Measurements from ENCODE around the gene PRKCE. TPM values are rescaled to one million over a fixed set of nuclear protein-coding genes. Genes with fewer than 3 reads are reported as not detected.

Gene PRKCE
- total and polyA plus RNA-seq, 2 donors (not counting 1 experiment from before 2014, with no cell fraction given): 23.6 to 271 TPM

- Mint-ChIP-seq H3K9me3 (ENCODE audit: insufficient read depth) (no peaks in the 10 kb centered on the region), H3K4me3 (no peak overlapping the region), H3K27me3 (no peaks in the 10 kb centered on the region), H3K27ac (no peak overlapping the region), H3K4me1 (peaks cover 16% of the 10 kb centered on the region)
- no peak overlapping the region for H3K4me3 ChIP-seq (ENCODE audit: control extremely low read depth in 1 of 5, extremely low read depth in 1 of 5, insufficient read depth in 1 of 5, low read depth in 2 of 5, low read length in 4 of 5)
- H3K9ac ChIP-seq (ENCODE audit: low read length): no peak overlapping the region
- no peaks in the 10 kb centered on the region for H3K36me3 ChIP-seq (replicated peaks in 1 of 2; ENCODE audit: control extremely low read depth in 1 of 2, control insufficient read depth in 1 of 2, extremely low read depth in 1 of 2, insufficient read depth in 2 of 2, low read length in 1 of 2)
- no peak overlapping the region for H3K4me2 ChIP-seq (replicated peaks; ENCODE audit: low read depth, low read length, poor library complexity, severe bottlenecking)
- H3K79me2 ChIP-seq (ENCODE audit: control insufficient read depth, insufficient read depth, low read length): peaks cover 30% of the 10 kb centered on the region
- H3K4me1 ChIP-seq (ENCODE audit: control insufficient read depth in 2 of 2, insufficient read depth in 2 of 2, low read length in 2 of 2): peaks cover 0 to 5% of the 10 kb centered on the region in 2 donors
- H3K27ac ChIP-seq (ENCODE audit: low read length in 2 of 2): no peak overlapping the region
- DNase-seq (no peak), ATAC-seq (ENCODE audit: low read depth) (no peak)
- no peak overlapping the region for H2AFZ ChIP-seq (ENCODE audit: insufficient read depth, low read depth, low read length, poor library complexity, severe bottlenecking)
- ChIA-PET POLR2A (no interaction called here), CTCF (no interaction called here)
- no peaks in the 10 kb centered on the region for H3K9me3 ChIP-seq (ENCODE audit: control extremely low read depth in 1 of 3, control insufficient read depth in 2 of 3, insufficient read depth in 1 of 3, low read length in 2 of 3)
- H4K20me1 ChIP-seq (ENCODE audit: control insufficient read depth, insufficient read depth, low read length, poor library complexity, severe bottlenecking): peaks cover 56% of the 10 kb centered on the region
- TF ChIP-seq EZH2 (IDR thresholded peaks at IDR 0.05; ENCODE audit: borderline replicate concordance, insufficient read depth, low read depth, low read length, poor library complexity, severe bottlenecking) (no peak), CTCF (IDR thresholded peaks at IDR 0.05) (no peak)
- intact Hi-C loops (cut with micrococcal nuclease): no loop called here
- H3K27me3 ChIP-seq (replicated peaks in 1 of 4; ENCODE audit: control extremely low read depth in 1 of 4, control insufficient read depth in 3 of 4, insufficient read depth in 4 of 4, low read length in 3 of 4): no peaks in the 10 kb centered on the region
- WGBS (ENCODE audit: insufficient coverage): no CpG with 5 or more reads among the region's 1 CpG
These were observed 302.9 kb downstream of the PRKCE start for GRCh38 chr2:45954233-45954850.

GRCh38 chr2:45957533-45958227 is 306.2 kb downstream of the PRKCE start:
- no peaks in the 10 kb centered on the region for H3K9me3 ChIP-seq (ENCODE audit: control extremely low read depth in 1 of 3, control insufficient read depth in 2 of 3, insufficient read depth in 1 of 3, low read length in 2 of 3)
- Mint-ChIP-seq H3K9me3 (ENCODE audit: insufficient read depth) (no peaks in the 10 kb centered on the region), H3K27ac (no peak overlapping the region), H3K27me3 (no peaks in the 10 kb centered on the region), H3K4me3 (no peak overlapping the region), H3K4me1 (peaks cover 28% of the 10 kb centered on the region)
- ChIA-PET POLR2A (no interaction called here), CTCF (interaction anchor here (0.7 to 1.4 kb wide), 2 partner anchors 209 to 315 kb away, joined by 5 to 6 read pairs; no protein-coding TSS in a partner anchor)
- WGBS (ENCODE audit: insufficient coverage): no CpG with 5 or more reads among the region's 4 CpGs
- no peak overlapping the region for H2AFZ ChIP-seq (ENCODE audit: insufficient read depth, low read depth, low read length, poor library complexity, severe bottlenecking)
- no peak overlapping the region for H3K4me2 ChIP-seq (replicated peaks; ENCODE audit: low read depth, low read length, poor library complexity, severe bottlenecking)
- TF ChIP-seq CTCF (IDR thresholded peaks at IDR 0.05) (no peak), EZH2 (IDR thresholded peaks at IDR 0.05; ENCODE audit: borderline replicate concordance, insufficient read depth, low read depth, low read length, poor library complexity, severe bottlenecking) (no peak)
- intact Hi-C loops (cut with micrococcal nuclease): no loop called here
- H3K4me1 ChIP-seq (ENCODE audit: control insufficient read depth in 2 of 2, insufficient read depth in 2 of 2, low read length in 2 of 2): peaks cover 0 to 8% of the 10 kb centered on the region in 2 donors
- DNase-seq: no peak
- H3K27ac ChIP-seq (ENCODE audit: low read length in 2 of 2): no peak overlapping the region
- no peak for ATAC-seq (ENCODE audit: low read depth)
- H3K79me2 ChIP-seq (ENCODE audit: control insufficient read depth, insufficient read depth, low read length): peaks cover 38% of the 10 kb centered on the region
- H3K4me3 ChIP-seq (ENCODE audit: control extremely low read depth in 1 of 5, extremely low read depth in 1 of 5, insufficient read depth in 1 of 5, low read depth in 2 of 5, low read length in 4 of 5): no peak overlapping the region
- no peak overlapping the region for H3K9ac ChIP-seq (ENCODE audit: low read length)
- H4K20me1 ChIP-seq (ENCODE audit: control insufficient read depth, insufficient read depth, low read length, poor library complexity, severe bottlenecking): peaks cover 51% of the 10 kb centered on the region
- no peaks in the 10 kb centered on the region for H3K36me3 ChIP-seq (replicated peaks in 1 of 2; ENCODE audit: control extremely low read depth in 1 of 2, control insufficient read depth in 1 of 2, extremely low read depth in 1 of 2, insufficient read depth in 2 of 2, low read length in 1 of 2)
- no peaks in the 10 kb centered on the region for H3K27me3 ChIP-seq (replicated peaks in 1 of 4; ENCODE audit: control extremely low read depth in 1 of 4, control insufficient read depth in 3 of 4, insufficient read depth in 4 of 4, low read length in 3 of 4)
